Cardiac septum (tissue), 1 donor: Measurements from ENCODE around the gene RAB35. TPM values are rescaled to one million over a fixed set of nuclear protein-coding genes. Genes with fewer than 3 reads are reported as not detected.

Source experiments
- DNase-seq: peaks from one replicate; pipeline ENCODE4 v3.0.0-alpha.2; 2020; ENCODE audit warnings: low spot score
- intact Hi-C: fragments of 100-400 bp; cut with DNase I; formaldehyde crosslinking; loops from one replicate; pipeline ENCODE4 v1.14.0; 2022
- total RNA-seq: library from RNA; stranded (reverse); fragmentation: NEBNext Ultra II Directional; extraction: Animal tissue kit (Norgen Biotek cat#: 25700); gene quantifications from one replicate; pipeline ENCODE4 v1.2.1, GENCODE V29; 2021
- donor health status: DM: no; HTN: no; CAD: no.

The RAB35 gene
- total RNA-seq, 1 donor from 2014 or later = 33.0 TPM

DNA sequence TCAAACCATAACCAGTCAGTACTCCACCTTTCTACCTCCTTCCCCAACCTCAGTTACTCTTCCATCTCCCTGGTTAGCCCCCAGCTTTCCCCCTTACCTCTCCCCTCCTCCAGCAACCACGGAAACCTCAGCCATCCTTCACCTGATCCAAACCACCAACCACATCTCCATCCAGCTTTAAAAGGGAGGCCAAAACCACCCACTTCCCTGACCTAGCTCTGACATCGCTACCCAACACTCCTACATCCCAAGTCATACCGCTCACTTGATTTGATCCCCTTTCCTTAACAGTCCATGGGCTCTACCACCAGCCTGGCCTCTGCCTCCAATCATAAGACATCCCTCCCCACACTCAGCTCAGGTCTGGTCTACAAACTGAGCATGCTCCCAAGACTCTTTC, 1.5 kb downstream of the RAB35 start:
- intact Hi-C loops = loop anchor here (10.0 kb wide), 1 partner anchor 150 kb away; the partner anchor contains the start of gene PXN
- DNase-seq = no peak

DNA sequence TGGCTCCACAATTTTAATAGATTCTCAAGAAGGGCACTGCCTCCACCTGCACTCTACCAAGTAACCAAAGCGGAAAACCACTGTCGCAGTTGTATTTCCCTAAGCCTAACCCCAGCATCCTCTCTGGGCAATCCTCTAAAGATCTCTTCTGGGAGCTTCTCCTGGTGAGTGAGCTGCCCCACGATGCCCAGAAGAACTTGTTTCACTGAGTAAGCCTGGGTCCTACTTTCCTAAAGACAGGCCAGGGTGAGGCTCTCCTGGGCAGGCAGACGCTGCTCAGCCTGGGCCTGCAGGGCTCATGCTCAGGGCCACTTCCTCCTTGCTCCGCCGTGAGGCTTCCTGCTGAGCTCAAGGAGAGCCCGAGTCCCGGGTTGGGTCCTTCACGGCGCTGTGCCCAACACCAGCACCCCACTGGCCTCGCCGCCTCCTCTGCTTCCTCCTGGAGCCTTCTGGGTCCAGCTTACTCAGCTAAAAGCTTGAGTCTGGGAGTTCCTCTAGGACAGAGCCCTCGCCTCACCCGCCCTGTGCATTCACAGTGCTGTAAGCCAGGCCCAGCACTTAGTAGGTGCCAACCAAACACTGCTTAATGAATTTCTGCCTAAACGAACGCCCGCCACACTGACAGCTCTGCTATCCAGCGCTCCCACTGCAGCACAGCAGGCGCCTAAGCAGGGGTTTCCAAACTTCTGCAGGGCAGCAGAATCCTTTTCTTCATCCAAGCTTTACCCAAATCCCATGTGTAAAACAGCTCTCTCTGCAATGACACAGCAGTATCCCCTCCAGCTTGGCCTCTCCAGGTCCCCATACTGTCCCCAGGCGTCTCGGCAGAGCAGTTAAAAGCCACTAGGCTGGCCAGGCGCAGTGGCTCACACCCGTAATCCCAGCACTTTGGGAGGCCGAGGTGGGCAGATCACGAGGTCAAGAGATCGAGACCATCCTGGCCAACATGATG, 5.7 kb downstream of the RAB35 start:
- DNase-seq = peak; percentile 90
- intact Hi-C loops = loop anchor here (10.0 kb wide), 1 partner anchor 154 kb away; the partner anchor contains the start of gene PXN

GRCh38 chr12:120109570-120110267, 6.8 kb downstream of the RAB35 start:
- no peak for DNase-seq
- intact Hi-C loops = loop anchor here (10.0 kb wide), 1 partner anchor 155 kb away; the partner anchor contains the start of gene PXN

- intact Hi-C loops = no loop called here
- no peak for DNase-seq
Observed at GRCh38 chr12:120106151-120106550, 10.4 kb downstream of the RAB35 start.

DNA sequence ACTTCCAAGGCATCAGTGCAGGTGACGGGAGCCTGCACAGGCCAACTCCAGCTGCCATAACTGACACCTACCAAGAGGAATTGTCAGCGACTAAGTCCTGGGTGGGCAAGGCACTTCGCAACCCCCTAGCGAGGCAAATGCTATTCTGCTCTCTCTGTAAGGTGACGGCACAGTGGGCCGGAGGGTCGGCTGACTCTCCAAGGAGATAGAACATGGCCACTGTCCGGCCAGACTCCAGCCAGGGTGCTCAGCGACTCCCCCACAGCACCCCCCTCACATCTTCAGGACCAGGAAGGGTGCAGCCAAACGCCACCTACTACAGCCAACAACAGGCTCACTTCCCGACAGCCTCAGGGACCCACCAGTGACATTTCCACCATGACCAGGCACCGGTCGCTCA, 13.2 kb downstream of the RAB35 start:
- no peak for DNase-seq
- intact Hi-C loops = no loop called here

GRCh38 chr12:120103044-120103338, 13.6 kb downstream of the RAB35 start:
- no peak for DNase-seq
- intact Hi-C loops = no loop called here

DNA sequence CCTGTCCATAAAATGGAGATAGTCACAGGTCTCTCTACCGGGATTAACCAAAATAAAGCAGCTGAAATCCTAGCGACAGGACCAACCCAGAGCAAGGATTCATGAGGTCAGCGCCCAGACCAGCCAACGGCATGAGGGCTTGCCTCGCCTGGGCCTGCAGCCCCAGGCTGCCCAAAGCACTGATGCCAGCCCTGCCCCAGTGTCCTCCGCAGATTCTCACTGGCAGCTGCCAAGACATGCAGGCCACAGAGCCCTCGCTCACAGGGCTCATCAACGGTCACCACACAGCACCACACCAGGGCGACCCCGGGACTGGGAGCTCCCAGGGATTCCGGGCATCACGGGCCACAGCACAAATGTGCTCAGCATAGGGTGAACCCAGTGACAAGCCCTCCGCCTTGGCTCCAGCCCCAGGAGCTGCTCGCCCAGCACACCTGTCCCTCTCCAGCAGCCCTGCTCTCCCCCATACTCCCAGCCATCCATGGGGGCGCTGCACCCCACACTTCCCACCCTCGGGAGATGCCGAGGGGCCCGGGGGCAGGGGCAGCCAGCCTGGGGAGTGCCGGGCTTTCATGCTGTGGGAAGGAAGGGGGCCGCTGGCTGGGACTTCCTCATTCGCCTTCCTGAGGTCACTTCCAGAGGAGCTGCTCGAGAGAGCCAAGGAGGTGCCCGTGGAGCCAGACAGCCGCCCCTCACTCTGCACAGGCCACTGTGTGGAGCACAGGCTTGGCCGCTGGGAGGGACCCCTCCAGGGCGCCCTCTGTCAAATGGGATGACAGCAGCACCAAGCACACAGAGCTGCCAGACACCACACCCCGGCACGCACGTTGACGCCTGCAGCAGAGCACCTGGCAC, 14.1 kb downstream of the RAB35 start:
- DNase-seq = no peak
- intact Hi-C loops = no loop called here

- DNase-seq = no peak
- intact Hi-C loops = no loop called here
Observed at GRCh38 chr12:120101617-120102016, 14.9 kb downstream of the RAB35 start.

DNA sequence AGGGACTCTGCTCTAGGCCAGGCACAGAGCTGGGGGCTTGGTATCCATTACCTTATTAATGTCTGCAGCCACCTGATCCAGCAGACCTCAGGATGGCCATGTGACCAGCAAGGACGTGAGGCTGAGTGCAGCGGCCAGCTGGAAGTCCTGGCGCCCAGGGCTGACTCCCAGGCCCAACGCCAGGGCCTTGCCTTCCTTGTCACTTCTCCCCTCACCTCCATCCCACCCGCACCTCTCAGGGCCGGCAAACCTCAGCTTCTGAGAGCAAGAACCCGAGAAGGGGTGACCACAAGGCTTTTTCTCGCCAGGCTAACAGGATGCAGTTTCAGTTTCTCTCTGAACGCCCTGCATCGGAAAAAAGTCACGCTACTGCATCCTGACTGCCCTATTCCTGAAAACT, 15.4 kb downstream of the RAB35 start:
- intact Hi-C loops = no loop called here
- DNase-seq = no peak

DNA sequence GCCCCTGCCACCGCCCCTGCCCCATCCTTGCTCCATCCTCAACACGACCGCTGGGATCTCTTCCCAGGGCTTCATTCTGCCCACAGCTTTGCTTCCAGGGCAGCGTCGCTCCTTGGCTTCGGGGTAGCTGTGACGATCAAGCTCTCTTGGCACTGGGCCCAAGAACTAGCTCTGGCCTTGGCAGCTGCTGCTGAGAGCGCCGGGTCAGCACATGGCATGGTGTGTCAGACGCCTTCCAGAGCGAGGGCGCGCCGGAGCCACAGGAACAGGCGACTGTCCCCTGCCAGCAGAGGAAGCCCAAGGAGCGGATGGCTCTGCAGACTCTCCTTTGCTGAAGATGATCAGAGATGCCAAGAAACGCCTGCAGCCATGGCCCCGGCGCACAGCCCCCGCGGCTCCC, 15.9 kb downstream of the RAB35 start:
- intact Hi-C loops = no loop called here
- peak; percentile 87 for DNase-seq

GRCh38 chr12:120099738-120100137, 16.8 kb downstream of the RAB35 start:
- intact Hi-C loops = no loop called here

GRCh38 chr12:120098756-120099470, 17.6 kb downstream of the RAB35 start:
- no peak for DNase-seq

More at GRCh38 chr12:120099738-120100137, 16.8 kb downstream of the RAB35 start:
- DNase-seq = no peak

DNA sequence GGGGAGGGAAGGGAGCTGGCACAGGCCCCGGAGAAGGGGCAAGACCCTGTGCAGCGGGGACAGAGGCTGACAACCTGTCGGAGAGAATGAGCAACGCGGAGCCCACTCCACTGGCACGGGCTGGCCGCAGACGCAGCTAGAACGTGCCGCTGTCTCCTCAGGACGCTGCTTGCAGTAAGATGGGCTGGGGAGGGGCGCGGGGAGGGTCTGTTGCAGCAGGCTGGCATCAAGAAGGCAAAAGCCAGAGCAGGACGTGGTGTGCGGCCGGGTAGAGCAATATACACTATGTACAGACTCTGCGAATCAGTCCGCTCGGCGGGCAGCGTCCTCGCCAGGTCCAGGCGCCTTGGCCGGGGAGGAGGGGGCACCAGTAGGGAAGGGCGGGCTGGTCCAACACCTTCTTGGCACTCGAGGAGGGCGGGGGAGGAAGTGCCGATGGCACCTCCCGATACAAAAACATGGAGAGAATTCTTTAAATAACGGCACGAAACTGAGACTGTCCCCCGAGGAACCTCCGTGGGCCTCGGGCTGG, 19.8 kb downstream of the RAB35 start:
- intact Hi-C loops = no loop called here
- DNase-seq = no peak

More at GRCh38 chr12:120098756-120099470, 17.6 kb downstream of the RAB35 start:
- intact Hi-C loops = no loop called here

DNA sequence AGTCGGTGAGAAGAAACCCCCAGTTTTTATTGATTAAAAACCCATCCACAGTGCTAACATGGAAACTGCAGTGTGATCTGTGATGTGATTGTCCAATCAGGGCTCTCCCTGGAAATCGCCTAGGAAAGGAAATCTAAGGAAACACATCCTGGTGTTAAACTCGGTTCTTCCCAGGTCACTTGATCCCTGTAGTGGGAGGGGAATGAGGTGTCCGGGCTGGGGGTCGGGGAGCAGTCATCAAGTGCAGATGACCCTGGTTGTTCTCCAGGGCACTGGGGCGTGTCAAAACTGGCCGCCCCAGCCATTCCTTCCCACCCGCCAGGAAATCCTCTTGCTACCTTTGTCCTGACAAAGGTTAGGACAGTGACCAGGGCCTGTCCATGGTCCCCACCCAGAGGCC, 20.8 kb downstream of the RAB35 start:
- intact Hi-C loops = no loop called here
- DNase-seq = no peak

DNA sequence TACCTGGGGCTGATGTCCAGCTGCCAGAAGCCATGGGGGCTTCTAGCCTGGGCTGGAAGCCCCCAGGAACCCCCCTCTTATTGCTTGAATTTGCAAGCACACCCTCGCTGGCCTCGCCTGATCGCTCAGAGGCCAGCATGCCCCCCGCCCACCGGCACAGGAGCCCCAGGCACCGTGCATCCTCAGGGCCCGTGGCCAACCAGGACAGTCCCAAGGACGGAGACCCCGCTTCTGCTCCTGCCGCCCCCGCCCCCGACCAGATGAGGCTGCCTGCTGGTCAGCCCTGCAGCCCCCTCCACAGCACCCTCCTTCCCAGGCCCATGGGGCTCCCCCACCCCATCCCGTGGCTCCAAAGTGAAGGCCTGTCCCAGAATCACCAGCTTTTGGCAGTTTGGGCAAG, 21.2 kb downstream of the RAB35 start:
- no peak for DNase-seq
- intact Hi-C loops = no loop called here

DNA sequence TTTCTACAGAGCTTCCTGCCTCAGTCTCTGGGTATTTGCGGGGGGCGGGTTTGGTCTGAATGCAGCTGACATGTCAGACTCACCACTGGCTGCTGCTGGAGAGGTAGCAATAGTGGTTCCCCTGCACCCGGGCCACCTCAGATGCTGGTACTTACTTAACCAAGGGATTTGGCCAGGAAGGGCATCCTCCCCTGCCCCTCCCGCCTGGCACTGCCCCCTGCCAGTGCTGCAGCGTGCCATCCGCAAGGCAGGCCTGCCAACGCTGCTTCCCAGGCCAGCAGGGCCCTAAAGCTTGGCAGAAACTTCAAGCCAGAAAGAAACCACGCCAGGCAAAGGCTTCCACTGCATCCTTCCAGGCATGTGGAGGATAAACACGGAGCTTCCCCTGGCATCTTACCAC, 22.1 kb downstream of the RAB35 start:
- no peak for DNase-seq
- intact Hi-C loops = no loop called here

- intact Hi-C loops = no loop called here
- no peak for DNase-seq
Observed at GRCh38 chr12:120093592-120094355, 22.8 kb downstream of the RAB35 start.

- intact Hi-C loops = no loop called here
- DNase-seq = no peak
Observed at GRCh38 chr12:120093336-120093591, 23.3 kb downstream of the RAB35 start.
